ENCODE results near the gene ITGA2.

- TF ChIP-seq EZH2 (IDR thresholded peaks at IDR 0.05; ENCODE audit: borderline replicate concordance) (no peak), CTCF (IDR thresholded peaks at IDR 0.05; ENCODE audit: poor library complexity) (no peak), EZH2phosphoT487 (IDR thresholded peaks at IDR 0.05; ENCODE audit: low read depth, severe bottlenecking, unreplicated experiment) (no peak)
These were observed 10.3 kb downstream of the ITGA2 start for GRCh38 chr5:52999344-52999949.
